Fibroblast of peridontal ligament (primary cell): ENCODE measurements around the gene HSDL2.
"Not testable (repeated sequence)": the region's sequence is repeated elsewhere in the genome, so short reads cannot be mapped to it uniquely, and the experiment has no call there.

ENCODE experiments used
- DNase-seq: peaks from one replicate; pipeline ENCODE4 v3.0.0-alpha.2; 2010; ENCODE audit errors: extremely low read depth

Gene HSDL2

DNA sequence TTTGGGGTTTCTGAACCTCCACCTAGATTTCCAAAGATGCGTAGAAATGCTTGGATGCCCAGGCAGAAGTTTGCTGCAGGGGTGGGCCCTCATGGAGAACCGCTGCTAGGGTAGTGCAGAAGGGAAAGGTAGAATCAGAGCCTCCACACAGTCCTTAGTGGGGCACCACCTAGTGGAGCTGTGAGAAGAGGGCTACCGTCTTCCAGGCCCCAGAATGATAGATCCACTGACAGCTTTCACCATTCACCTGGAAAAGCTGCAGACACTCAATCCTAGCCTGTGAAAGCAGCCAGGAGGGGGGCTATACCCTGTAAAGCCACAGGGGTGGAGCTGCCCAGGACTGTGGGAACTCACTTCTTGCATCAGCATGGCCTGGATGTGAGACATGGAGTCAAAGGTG, 13.3 kb upstream of the HSDL2 start:
- DNase-seq: no peak

DNA sequence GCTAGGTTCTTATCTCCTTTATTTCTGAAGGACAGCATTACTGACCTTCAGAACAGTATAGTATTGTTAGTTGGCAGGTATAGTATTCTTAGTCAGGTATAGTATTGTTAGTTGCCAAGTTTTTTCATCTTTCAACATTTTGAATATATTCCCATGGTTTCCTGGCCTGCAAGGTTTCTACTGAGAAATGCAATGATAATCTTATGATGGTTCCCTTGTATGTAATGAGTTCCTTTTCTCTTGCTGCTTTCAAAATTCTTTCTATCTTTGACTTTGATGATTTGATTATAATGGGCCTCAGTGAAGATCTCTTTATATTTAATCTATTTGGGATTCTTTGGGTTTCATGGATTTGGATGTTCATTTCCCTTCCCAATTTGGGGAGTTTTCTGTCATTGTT, 12.4 kb upstream of the HSDL2 start:
- DNase-seq: no peak

- no peak for DNase-seq
These were observed 10.1 kb upstream of the HSDL2 start for GRCh38 chr9:112369817-112370216.

GRCh38 chr9:112371060-112371459, 8.8 kb upstream of the HSDL2 start:
- DNase-seq: no peak

- not testable (repeated sequence) for DNase-seq
These were observed 6.2 kb upstream of the HSDL2 start for GRCh38 chr9:112373666-112374065.

DNA sequence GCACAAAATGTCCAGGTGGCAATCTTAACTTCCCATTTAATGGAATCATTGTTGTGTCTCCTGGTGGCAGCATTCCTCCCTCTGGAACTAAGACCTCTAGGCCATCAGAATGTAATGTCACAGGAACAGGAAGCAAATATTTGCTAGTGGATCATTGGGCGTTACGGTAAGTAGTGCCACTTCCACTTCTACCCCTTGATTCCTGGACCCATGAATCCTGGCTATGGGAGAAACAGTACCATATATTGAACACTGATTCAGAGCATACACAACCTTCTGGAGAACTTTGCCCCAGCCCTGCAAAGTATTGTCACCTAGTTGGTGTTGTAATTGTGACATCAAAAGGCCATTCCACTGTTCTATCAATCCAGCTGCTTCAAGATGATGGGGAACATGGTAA, 5.7 kb upstream of the HSDL2 start:
- not testable (repeated sequence) for DNase-seq

DNA sequence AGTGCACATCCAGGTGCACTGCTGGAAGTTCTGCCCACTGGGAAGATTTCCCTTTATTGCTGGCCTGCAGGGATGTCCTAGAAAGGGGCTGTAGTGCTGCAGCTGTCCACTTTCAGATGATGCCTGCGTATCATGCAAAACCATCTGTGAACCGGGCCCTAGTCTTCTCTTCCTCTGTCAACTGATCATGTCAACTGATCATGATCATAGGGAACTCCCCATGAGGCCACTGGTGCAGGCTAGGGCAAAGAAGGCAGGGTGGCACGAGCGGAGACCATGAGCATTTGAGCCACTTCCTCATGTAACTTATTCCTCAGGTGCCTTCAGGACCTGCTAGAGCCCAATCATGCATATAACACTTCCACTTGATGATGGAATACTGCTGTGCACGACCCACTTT, 4.5 kb upstream of the HSDL2 start:
- no peak for DNase-seq

DNA sequence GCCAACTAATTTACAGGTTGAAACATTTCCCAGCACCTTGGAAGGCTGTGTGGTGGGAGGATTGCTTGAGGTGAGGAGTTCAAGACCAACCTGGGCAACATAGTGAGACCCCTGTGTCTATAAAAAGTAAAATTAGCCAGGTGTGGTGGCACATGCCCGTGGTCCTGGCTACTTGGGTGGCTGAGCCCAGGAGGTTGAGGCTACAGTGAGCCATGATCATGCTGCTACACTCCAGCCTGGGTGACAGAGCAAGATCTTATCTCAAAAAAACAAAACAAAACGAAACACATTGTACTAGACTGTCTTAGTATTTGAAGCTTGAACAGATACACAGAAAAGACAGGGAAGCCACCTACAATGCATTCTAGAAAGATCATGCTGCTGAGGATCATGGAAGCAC, 2.8 kb upstream of the HSDL2 start:
- no peak for DNase-seq

- peak; percentile 3 for DNase-seq
These were observed 2.1 kb upstream of the HSDL2 start for GRCh38 chr9:112377684-112378327.

GRCh38 chr9:112378328-112379176, 1.4 kb upstream of the HSDL2 start:
- DNase-seq: peak; percentile 10

DNA sequence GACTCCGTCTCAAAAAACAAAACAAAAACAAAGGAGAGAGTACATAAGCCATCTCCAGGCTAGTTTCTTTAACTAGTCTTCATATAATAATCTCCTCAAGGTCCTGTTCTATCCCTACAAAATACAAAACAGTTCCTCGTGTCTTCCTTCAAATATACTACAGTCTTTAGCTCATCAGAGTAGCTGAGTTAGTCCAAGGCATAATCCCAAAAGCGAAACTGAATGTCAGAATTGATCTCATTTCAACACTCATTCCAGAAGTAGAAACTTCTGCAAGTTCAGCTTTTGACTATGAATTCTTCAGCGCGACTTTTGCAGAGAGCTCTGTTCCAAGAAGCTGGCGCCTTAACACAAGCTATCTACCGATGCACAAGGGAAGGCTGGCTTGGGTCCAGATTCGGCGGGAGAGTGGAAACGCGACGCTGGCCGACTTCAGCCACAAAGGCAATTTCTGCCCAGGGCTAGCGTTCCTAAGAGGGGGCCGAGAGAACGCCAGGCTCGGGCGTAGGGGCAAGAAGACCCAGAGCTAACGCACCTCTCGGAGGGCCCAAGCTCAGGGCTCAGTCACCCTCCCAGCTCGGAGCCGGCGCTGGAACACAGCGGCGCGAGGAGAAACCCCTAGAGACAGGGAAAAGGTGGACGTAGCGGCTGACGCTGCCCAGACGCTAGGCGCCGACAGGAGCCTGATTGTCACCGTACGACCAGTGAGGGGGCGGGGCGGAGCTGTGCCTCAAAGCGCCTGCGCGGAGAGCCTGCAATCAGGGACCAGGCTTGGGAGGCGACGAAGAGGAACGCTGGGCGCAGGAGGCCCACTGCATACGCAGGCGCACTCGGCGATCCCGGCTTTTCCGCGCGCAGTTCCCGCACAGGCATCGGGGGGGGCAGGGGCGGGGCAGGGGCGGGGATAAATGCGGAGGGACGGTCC, 469 bp upstream of the HSDL2 start:
- peak; percentile 97 for DNase-seq

- DNase-seq: peak; percentile 64
These were observed 915 bp downstream of the HSDL2 start for GRCh38 chr9:112380825-112381221.

DNA sequence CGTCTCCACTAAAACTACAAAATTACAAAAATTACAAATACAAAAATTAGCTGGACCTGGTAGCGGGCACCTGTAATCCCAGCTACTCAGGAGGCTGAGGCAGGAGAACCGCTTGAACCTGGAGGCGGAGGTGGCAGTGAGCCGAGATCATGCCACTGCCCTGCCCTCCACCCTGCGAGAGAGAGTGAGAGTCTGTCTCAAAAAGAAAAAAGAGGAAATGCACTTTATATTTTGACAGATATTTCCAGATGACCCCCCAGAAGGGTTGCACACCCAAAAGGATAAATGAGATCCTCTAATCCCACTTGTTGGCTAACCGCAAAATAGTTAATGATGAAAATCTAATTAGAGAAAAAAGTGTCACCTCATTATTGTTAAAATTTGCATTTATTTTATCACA, 2.2 kb downstream of the HSDL2 start:
- DNase-seq: no peak

- DNase-seq: peak; percentile 17
These were observed 2.8 kb downstream of the HSDL2 start for GRCh38 chr9:112382501-112383364.

- DNase-seq: peak; percentile 15
These were observed 4.3 kb downstream of the HSDL2 start for GRCh38 chr9:112384219-112384618.

DNA sequence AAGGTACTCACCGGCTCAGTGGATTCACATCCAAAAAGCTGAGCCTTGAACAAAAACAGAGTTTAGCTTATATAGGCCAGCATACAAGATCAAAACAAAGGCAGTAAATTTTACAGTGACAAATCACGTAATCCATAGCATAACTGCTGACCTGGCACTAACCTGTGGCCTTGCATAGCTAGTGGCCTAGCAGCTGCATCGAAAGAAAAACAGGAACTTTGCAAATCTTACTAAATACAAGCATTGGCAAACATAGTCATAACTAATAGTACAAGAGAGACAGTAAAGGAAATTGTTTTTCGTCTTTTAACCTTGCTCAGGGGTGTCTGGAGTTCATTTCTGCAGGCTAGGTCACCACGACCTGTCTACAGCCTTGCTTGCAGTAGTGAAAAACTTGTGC, 4.8 kb downstream of the HSDL2 start:
- DNase-seq: no peak

- no peak for DNase-seq
These were observed 7.2 kb downstream of the HSDL2 start for GRCh38 chr9:112387115-112387514.

DNA sequence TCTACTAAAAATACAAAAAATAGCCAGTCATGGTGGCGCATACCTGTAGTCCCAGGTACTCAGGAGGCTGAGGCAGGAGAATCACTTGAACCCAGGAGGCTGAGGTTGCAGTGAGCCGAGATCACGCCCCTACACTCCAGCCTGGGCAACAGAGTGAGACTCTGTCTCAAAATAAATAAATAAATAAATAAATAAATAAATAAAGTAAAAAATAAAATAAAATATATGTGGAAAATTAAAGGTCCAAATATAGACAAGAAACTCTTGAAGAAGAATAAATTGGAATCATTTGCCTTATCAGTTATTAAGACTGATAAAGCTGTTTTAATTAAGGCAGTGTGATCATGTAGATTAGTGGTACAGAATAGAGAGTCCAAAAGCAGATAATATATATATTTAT, 10.0 kb downstream of the HSDL2 start:
- DNase-seq: not testable (repeated sequence)

- not testable (repeated sequence) for DNase-seq
These were observed 12.1 kb downstream of the HSDL2 start for GRCh38 chr9:112391936-112392560.

- DNase-seq: not testable (repeated sequence)
These were observed 13.2 kb downstream of the HSDL2 start for GRCh38 chr9:112393146-112393545.

DNA sequence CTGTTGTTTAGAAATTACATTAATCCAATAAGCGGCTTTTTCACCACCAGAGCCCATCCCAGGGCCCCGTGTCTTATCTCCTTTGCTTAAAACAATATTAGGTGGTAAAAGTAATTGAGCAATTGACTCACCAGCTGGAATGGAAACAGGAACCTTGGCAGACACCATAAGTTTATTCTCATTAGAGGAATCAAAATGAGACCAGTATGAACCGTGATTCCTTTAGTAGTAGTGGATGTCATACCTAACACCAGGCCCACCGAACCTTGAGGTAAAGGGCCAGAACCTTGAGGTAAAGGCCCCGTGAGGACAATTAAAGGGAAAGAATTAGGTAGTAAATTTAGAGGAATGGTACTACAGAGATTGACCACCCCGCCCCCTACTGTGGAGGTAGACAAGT, 16.5 kb downstream of the HSDL2 start:
- no peak for DNase-seq
